T-helper 17 cell (primary cell): ENCODE measurements around the gene GLDN. TPM values are rescaled to one million over a fixed set of nuclear protein-coding genes. Genes with fewer than 3 reads are reported as not detected.

Experiments
- total RNA-seq, 4 donors: library from RNA in 2 of 4; stranded (reverse) in 2 of 4; gene quantifications; one replicate each; pipeline ENCODE4 v1.2.3 and lab custom pipeline; 2022 to 2026

GLDN gene
- total RNA-seq, 2 donors from 2014 or later = 0.21 TPM; not detected in 1

Other genes starting within 250 kb of the GLDN start
- gene TNFAIP8L3, start 246.7 kb upstream of the GLDN start, total RNA-seq = not detected
- 1 to 10 TPM in 1 of 2 donors, under 1 TPM in 1; 0.70 to 1.1 TPM for gene CYP19A1, start 3.1 kb upstream of the GLDN start, total RNA-seq